Measurements from ENCODE around the gene CRYGN. TPM values are rescaled to one million over a fixed set of nuclear protein-coding genes. Genes with fewer than 3 reads are reported as not detected.

The CRYGN gene, protein sequence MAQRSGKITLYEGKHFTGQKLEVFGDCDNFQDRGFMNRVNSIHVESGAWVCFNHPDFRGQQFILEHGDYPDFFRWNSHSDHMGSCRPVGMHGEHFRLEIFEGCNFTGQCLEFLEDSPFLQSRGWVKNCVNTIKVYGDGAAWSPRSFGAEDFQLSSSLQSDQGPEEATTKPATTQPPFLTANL
- not detected in 2 replicates for total RNA-seq

DNA sequence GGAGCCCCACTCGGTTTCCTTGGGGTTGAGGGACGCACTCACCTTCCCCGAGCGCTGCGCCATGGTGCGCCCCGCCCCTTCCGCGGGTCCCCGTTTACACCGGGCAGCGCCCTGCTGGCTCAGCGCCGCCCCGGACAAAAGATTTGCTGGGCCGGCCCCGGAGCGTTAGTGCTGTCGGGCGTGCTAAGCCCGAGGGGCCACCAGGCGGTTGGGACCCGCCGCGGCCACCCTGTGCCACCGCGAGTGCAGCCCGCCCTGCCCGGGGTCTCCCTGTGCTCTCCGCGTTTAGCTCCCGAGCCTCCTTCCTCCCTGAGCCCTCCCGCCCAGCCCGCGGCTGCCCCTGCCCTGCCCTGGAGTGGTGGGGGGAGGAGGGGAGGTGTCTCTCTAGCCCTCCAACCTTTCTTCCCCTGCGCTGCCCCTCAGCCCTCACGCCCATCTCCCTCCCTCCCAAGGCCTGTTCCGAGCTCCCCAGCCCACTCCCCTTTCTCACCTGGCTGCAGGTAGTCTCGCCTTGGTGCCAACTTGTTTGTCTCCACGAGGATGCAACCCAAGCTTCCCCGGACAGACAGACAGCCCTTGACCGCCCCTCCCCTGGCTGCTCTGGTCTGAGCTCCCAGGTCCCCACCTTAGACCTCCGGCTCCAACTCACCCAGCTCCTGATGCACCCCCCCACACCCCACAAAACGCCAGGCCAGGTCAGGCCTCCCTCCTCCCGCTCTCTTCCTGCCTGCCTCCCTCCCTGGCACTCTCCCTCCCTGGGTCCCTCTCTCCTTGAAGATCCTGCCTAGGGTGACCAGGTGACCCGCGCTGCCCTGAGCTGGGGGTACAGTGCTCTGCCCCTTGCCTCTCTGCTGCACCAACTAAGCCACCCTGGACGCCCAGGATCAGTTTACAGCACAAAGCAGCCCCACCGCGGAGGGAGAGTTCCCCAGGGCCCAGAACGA lies at the start of gene CRYGN:
Gene CRYGN (minus strand): TSS at position 287 of the 944 bp plus-strand sequence. CDS start 224 bp downstream, at position 63.
- intact Hi-C loops (cut with micrococcal nuclease), result no loop called here

DNA sequence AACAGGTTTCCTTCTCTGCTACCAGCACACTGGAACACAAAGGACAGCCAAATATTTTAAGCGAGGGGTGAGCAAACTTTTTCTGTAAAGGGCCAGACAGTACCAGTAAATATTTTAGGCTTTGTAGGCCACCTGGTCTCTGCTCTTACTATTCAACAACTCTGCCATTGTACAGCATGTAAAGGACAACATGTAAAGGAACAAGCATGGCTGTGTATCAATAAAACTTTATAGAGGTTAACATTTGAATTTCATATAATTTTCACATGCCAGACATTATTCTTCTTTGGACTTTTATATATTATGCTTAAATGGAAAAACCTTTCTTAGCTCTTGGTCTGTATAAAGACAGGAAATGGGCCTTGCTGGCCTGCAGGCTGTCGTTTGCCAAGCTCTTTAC lies 49.6 kb upstream of the CRYGN start:
- intact Hi-C loops (cut with micrococcal nuclease), result no loop called here

DNA sequence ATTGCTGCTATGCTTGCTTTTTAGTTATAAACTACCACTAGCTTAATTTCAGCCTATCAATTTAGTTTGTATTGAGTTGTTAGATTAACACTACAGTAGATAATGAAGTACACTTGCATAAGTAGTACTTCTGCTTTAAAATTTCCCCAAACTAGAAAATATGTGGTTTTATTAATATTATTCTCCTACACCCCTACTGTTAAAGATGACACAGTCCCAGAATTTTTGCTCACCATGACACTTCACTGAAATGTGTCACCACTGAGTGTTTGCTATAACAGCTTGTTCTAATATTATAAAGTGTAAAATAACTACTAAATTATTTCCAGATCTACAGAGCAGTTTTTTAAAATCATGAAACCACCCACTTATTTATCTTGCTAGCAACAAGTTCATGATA lies 48.2 kb upstream of the CRYGN start:
- intact Hi-C loops (cut with micrococcal nuclease), result no loop called here

DNA sequence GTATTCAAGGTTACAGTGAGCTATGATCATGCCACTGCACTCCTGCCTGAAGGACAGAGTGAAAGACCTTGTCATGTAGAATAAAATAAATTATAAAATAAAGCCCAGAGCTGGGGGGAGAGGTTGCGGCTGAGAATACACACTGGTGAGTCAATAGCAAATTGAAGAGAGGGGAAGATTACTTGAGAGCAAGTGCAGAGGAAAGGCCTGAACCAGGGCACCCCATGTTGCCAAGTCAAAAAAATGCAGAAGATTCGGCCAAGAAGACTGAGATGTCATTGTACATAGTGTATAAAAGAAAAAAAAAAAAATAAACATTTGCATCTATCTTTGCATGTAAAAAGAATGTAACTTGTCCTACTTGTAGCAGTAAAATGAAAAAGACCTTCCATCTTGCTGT lies 47.3 kb upstream of the CRYGN start:
- intact Hi-C loops (cut with micrococcal nuclease), result no loop called here

DNA sequence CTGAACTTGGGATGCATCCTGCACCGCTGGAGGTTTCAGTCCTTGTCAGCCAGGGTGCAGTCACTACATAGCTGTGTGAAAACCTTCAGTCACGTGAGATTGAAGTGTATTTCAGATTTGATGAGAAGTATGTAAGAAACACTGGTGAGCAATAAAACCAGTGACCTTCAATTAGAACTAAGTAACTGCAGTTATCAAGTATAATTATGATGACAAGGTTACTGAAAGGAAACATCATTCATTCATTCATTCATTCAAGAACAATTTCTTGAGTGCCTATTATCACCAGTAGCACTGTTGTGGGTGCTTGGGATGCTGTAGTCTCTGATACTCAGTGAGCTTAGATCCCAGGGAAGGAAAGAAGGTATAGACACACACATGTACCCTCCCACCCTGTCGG lies 46.1 kb upstream of the CRYGN start:
- intact Hi-C loops (cut with micrococcal nuclease), result no loop called here

DNA sequence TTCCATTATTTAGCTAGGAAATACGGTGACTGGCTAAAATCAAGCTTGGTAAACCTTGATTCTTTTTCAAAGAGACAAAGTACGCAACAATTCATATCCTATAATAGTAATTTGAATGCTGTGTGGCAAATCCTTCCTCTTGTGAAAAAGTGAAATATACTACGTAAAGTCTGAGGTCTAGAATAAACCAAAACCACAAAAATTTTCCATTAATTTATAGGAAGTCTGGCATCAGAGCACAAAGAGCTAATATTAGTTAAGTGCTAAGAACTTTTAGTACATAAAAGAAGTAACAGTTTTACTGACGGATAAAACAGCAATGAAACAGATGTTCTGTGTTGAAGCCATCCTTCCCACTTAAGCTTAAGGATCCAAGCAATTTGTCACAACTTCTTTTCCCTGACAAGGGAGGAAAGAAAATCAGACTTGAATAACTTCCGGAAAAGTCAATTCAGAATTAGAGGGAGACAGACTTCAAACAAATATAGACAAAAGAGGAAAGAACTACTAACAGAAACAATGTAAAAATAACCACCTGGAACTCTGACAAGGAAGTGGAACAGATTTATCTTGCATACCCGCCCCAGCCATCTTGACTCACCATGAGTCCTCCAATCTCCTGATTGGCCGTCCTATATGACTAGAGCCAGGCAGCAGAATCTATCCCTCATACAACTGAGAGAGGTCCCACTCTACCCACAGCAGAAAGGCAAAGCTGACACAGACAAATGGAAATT lies 45.2 kb upstream of the CRYGN start:
- intact Hi-C loops (cut with micrococcal nuclease), result no loop called here

DNA sequence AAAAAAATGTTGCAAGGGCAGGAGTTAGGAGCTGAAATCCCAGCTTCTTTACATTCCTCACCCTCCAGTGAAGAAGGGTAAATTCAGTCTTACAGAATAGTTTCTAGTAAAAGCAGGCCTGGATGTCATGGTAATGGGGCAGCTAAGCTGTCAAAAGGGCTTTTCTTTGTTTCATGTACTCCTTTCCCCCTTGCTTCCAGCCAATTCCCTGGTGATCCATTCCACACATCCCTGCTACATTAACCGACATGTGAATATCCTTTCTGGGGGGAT lies 43.7 kb upstream of the CRYGN start:
- intact Hi-C loops (cut with micrococcal nuclease), result no loop called here

DNA sequence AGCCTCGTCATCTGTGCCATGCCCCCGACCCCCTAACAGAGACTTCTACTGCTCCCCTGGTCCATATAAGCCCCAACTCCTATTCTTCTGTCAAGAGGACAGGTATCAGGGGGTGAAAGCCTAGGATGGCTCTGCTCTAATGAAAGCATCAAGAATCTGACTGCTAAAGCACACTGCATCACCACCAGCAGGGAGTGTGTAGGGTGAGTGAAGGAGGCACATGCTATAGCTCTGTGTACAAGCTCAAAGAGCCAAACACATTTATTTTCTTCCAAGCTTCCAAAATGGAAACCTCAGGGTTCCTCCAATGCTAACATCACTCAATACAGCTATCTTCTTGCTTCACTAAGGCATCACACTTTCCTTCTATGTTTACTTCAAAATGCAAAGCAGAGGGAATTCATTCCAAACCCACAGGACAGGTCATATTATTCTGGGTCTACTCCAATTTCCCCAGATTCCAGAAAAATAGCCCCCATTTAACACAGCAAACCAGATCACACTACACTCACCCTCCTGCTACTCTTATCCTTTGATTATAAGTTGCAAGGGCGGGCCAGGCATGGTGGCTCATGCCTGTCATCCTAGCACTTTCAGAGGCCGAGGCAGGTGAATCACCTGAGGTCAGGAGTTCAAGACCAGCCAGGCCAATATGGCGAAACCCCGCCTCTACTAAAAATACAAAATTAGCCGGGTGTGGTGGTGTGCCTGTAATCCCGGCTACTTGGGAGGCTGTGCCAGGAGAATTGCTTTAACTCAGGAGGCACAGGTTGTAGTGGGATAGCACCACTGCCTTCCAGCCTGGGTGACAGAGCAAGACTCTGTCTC lies 43.2 kb upstream of the CRYGN start:
- intact Hi-C loops (cut with micrococcal nuclease), result no loop called here

DNA sequence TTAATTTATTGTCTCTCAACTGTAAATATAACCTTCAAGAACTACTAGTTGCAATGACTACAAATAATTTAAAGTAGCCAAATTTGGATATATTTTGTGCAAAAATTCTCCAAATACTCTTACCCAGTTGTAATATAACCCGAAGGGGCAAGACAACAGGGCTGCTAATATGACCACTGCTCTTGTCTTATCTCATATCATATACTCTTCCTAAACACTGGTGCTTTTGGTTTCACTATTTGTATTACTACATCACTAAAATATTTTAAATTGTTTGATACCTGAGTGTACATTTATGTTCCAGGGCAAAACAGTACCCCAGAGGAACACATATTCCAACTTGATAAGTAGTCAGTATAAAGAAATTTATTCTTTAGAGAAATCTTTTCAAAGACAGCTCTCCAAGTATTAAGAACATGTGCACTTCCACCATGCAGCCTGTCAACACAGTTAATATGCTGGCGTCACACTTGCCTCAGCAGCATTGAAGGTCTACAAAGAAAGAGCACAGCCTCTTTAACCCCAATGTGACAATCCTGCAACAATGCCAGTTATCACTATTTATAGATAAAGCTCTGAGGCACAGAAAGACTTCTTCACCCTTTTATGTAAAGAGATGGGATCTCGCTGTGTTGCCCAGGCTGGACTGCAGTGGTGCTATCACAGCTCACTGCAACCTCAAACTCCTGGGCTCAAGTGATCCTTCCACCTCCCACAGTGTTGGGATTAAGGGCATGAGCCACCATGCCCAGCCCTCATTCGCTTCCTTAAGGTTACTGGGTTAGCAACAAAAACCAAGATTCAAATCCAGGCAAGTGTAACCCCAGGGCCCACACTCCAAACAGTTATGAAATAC lies 41.9 kb upstream of the CRYGN start:
- intact Hi-C loops (cut with micrococcal nuclease), result no loop called here

DNA sequence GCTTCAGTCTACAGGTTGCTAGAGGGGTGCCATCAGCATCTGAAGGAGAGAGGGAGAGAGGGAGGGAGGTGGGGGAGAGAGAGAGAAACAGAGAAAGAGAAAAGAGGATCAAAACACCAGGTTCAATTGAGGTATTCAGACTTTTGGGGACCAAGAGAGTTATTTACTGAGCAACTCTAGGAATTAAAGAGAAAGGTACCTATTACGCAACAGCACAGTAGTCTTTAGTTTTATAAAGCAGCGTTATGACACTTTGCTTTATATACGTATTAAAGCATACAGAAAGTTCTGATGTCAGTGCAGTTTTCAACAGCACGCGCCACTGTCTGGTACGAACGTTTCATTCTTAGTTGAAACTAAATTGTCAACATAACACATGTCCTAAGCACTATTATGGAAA lies 37.9 kb upstream of the CRYGN start:
- intact Hi-C loops (cut with micrococcal nuclease), result no loop called here

DNA sequence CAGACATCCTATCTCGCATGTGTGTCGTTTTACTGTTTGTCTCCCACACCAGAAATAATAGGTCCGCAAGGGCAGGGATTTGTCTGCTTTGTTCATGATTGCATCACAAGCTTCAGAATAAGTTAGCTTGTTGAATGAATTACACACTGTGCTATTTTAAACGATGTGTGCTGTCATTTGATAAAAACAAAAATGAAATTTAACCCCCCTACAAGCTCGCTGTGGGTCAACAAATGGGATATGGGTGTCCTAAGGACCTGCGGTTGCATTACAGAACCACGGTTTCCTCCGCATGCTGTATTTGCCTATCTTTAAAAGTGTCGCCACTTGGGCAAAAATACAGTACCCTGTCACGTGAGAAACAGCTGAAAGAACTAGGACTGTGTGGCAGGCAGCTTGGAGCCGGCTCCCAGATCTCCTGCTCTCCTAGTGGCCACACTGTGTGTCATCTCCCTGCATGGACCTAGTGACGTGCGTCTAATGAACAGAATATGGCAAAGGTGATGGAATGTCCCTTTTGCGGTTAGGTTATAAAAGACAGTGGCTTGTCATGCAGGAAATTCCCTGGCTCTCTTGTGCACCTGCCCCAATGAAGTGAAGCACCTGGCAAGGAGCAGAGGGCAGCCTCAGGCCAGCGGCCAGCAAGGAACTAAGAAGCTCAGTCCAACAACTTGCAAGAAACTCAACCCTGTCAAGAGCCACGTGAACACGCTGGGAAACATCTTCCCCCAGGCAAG lies 32.9 kb upstream of the CRYGN start:
- intact Hi-C loops (cut with micrococcal nuclease), result loop anchor here (5.0 kb wide), 1 partner anchor 44 kb away; the partner anchor contains the start of gene RHEB

DNA sequence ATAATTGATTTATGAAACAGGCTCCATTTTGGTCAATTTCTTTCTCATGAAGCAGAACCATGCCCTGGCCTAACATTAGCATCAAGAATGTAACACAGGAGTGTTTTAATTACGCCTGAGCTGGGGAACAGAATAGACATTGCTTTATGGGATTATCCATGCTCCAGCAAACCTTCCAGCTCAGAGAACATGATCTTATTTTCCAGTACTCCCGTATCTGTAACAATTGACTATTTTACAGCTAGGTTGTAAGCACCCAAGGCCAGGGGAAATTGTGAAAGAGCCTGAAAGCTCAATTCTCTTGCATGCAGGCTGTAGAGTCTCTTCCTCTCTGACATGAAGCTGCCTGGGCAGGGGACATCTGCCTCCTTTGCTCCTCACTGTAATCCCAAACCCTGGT lies 30.8 kb upstream of the CRYGN start:
- intact Hi-C loops (cut with micrococcal nuclease), result loop anchor here (5.0 kb wide), 1 partner anchor 47 kb away; the partner anchor contains the start of gene RHEB

DNA sequence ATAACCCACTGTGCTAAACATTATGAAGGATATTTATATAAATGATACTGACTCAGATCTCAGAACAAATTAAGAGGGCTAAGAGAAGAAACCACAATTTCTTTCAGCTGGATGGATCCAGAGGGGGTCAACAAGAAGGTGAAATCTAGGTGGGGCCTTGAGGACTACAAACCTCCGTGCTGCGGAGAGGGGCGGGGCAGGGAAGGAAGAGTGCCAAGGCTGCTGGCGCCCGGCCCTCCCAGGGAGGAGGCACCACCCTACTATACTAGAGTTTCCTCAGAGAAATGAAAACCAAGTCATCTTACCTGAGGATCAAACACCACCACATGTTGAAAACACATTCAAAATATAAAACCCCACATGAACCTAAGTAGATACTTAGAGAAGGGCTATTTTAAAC lies 29.3 kb upstream of the CRYGN start:
- intact Hi-C loops (cut with micrococcal nuclease), result no loop called here

DNA sequence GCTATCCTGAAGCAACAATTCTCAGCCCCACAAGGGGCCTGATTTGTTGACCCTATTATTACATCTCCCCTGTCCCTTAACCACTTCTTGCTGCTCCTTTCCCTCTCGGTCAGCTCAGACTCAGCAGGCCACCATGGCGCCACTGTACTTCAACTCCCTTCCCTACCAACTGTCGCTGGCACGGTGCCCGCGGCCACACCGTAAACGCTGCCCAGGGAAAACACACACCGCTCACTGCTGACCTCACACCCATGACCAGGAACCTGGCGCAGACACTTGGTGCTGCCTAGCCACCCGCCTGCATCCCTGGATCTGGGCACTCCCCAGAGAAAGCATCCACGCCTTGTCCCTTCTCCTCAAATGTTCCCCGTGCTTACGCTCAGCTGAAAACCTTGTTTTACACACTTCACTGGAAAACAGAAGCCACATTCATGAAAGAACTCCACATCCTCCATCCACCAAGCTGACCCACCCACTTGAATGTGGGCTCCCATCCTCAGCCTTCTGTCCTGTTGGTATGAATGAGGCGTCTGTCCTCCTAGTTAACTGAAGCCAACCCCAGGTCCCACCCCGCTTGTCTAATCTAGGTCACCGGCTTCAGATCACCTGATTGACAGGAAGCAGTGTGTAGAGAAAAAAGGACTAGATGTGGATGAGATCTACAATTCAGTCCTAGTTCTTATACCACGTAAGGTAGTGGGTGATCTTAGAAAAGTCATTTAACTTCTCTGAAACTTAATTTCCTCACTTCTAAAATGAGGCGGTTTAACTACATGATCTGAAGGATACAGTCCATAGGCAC lies 28.5 kb upstream of the CRYGN start:
- intact Hi-C loops (cut with micrococcal nuclease), result no loop called here

DNA sequence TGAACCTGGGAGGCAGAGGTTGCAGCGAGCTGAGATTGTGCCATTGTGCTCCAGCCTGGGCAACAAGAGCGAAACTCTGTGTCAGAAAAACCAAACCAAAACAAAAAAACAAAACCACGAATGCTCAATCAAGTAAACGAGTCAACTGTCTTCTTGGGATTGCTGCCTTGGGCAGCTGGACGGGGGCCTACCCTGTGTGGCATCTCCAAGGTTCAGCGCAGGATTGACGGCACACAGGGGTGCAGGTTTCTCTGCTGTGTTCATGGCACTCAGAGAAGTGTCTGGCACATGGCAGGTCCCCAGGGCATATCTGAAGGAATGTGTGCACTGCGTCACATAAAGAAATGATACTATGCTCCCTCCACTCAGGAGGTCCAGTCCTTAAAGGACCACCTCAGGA lies 25.2 kb upstream of the CRYGN start:
- intact Hi-C loops (cut with micrococcal nuclease), result no loop called here

DNA sequence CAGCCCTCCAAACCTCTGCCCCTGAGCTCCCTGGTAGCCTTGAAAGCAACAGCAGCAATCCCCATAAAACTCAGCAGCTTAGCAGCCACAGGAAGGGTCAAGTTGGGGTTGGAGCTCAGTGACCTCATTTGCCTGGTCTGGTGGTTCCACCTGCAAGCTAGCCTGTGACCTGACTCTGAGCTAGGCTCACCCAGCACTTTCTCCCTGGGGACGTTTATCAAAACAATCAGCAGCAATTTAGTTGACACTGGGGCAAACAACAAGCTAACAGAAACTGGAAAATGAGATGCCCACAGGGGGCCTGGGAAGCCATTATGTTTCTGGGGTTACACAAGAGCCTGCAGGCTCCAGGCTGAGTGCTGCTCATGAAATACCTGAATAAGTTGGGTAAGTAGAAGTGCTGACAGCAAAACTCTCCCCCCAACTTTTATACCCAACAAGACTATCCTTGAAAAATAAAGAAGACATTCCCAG lies 22.4 kb upstream of the CRYGN start:
- intact Hi-C loops (cut with micrococcal nuclease), result no loop called here

DNA sequence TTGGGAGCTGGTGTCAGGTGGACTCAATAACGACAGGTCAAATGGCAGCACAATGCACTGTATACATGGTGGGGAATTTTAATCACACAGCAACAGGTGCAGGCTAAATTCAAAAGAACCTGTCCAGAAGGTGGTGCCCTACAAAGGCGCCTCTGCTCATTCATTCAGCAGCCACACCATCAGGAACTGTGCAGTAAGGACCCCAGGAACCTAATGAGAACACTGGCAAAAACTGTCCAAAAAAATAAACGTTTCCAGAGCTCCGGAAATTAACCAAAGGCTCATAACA lies 21.9 kb upstream of the CRYGN start:
- intact Hi-C loops (cut with micrococcal nuclease), result no loop called here

DNA sequence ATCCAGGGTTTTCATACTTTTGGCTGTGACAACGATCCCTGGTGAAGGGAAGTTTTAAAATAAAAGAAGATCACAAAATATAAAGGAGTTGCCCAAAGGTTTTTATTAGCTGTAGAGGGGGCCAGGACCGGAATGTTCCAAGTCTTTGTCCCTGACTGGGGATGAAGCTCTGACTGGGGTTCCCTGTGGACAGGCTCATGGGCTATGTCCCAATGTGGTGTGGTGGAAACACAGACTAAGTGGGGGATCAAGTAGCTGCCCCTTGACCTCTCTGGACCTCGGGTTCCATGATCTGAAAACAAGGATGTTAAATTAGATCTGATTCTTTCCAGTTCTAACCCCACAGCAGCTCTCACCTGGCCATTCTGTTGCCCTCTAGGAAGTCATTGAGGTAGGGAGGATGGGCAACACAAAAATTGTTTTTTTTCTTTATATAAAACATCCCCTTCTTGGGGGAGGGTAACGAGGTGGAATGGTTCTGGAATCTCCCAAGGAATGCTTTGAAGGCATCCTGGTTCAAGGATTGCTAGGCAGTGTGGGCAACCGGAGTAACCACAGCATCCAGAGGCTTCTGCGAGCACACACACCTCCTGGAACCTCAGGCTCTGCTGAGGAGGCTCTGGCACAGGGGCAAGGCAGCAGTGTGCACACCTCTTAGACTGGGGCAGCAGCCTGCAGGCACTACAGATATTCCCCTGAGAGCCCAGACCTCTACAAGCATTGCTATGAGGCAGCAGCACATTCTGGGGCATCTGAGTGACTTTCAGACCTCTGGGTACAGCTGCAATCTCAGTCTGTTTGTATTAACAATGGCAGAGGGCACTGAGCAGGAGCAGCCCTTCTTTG lies 21.4 kb upstream of the CRYGN start:
- intact Hi-C loops (cut with micrococcal nuclease), result no loop called here

All from T-helper 2 cell treated with Interferon-gamma antibody and Interleukin-4, amounts not matched to agents 100 ng/mL and 5 ng/mL, for 36 hours (primary cell).